ENCODE measurements around the gene FAM83B.

Gene FAM83B

GRCh38 chr6:54981647-54982046 lies 135.1 kb downstream of the FAM83B start:
- DNase-seq: no peak

- DNase-seq: no peak
Measured at GRCh38 chr6:54987633-54988290, 141.2 kb downstream of the FAM83B start.

- DNase-seq: no peak
Measured at GRCh38 chr6:54988576-54988975, 142.0 kb downstream of the FAM83B start.

GRCh38 chr6:54990001-54990400 lies 143.4 kb downstream of the FAM83B start:
- no peak for DNase-seq
